Head of caudate nucleus (tissue), 42 donors: ENCODE measurements around the gene CORO2A.
A peak's percentile ranks its signal among the peaks of the same experiment; 100 is the strongest.
"Not testable (repeated sequence)": the region's sequence is repeated elsewhere in the genome, so short reads cannot be mapped to it uniquely, and the experiment has no call there.

Experiments used
- DNase-seq, 42 donors: peaks; one replicate each; pipeline versions ENCODE4 v3.0.0 to v3.0.0-alpha.2; 2020 to 2021; ENCODE audit warnings: mixed read lengths in 7 of 42
- intact Hi-C: fragments of 100-400 bp; cut with DNase I; formaldehyde crosslinking; loops from one replicate; pipeline ENCODE4 v1.15.0; 2022

Gene CORO2A

GRCh38 chr9:98176391-98177259 lies 15.8 kb downstream of the CORO2A start:
- DNase-seq = no peak
- intact Hi-C loops = no loop called here

DNA sequence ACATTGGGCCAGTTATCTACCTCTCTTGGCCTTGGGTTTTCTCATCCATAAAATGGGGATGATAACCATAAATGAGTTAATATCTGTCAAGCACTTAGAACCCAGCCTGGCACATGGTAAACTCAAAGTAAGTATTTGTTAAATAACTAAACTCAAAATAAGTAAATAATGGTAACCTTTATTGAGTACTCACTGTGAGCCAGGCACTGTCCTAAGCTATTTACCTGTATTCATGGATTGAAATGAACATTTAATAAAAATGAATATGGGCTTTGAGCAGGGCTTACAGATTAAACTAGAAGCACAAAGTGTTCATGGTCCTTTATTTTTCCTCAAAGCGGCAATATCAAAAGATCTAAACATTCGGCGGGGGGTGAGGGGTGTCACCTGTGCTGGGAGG lies 16.7 kb downstream of the CORO2A start:
- intact Hi-C loops = no loop called here
- DNase-seq = no peak

- intact Hi-C loops = no loop called here
- no peak for DNase-seq
Observed at GRCh38 chr9:98175028-98175569, 17.3 kb downstream of the CORO2A start.

- DNase-seq, intact Hi-C loops: not testable (repeated sequence)
Observed at GRCh38 chr9:98174502-98174918, 17.9 kb downstream of the CORO2A start.

GRCh38 chr9:98173181-98173580 lies 19.3 kb downstream of the CORO2A start:
- no peak for DNase-seq
- intact Hi-C loops = no loop called here

GRCh38 chr9:98172604-98173003 lies 19.8 kb downstream of the CORO2A start:
- no peak for DNase-seq
- intact Hi-C loops = no loop called here

GRCh38 chr9:98171176-98171925 lies 21.1 kb downstream of the CORO2A start:
- intact Hi-C loops = no loop called here
- no peak for DNase-seq

DNA sequence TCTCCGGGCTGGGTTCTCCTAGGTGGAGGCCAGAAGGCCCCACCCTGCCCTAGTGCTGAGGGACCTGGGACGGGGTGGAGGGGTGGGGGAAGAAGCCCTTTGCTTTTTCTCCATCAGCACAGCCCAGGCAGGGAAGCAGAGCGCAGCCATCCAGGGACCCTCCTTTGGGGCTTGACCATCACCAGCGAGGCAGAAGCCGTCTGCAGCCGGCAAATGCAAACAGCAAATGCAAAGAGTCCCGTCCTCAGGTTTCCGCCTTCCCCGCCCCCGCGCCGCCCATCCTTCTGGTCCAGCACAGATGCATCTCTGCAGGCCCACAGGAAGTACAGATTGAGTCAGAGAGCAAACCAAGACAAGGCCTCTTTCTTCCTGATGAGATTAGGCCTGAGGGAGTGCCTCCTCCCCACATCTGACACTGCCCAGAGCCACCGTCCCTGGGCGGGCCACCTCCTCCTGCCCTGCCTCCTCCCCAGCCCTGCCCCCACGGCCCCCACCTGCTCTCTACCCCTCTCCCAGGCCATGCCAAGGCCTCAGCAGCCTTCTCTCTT lies 23.4 kb downstream of the CORO2A start:
- intact Hi-C loops = no loop called here
- DNase-seq = peak in 5 of 42 donors; percentile 7 to 49 (median 15)

GRCh38 chr9:98168153-98168780 lies 24.2 kb downstream of the CORO2A start:
- intact Hi-C loops = no loop called here
- DNase-seq = no peak

- no peak for DNase-seq
- intact Hi-C loops = no loop called here
Observed at GRCh38 chr9:98164912-98165311, 27.5 kb downstream of the CORO2A start.

GRCh38 chr9:98162613-98163012 lies 29.8 kb downstream of the CORO2A start:
- DNase-seq = no peak
- intact Hi-C loops = no loop called here

DNA sequence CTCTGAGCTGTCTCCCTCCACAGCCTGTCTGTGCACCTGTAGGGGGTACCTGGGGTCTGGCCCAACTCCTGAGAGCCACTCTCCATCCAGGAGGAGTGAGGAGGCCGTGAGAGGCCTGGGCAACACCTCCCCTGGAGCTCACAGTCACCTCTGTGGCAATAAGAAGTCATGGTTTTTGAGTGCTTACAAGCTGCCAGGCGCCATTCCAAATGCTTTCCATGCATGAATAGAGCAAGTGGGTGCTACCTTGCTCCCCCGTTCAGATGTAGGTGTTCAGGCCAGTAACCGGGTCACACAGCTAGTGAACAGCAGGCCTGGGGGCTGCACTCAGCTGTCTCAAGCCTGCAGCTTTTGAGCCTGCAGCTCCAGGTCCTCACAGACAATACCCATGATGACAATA lies 30.6 kb downstream of the CORO2A start:
- no peak for DNase-seq
- intact Hi-C loops = no loop called here

- no peak for DNase-seq
- intact Hi-C loops = no loop called here
Observed at GRCh38 chr9:98159790-98160189, 32.6 kb downstream of the CORO2A start.

DNA sequence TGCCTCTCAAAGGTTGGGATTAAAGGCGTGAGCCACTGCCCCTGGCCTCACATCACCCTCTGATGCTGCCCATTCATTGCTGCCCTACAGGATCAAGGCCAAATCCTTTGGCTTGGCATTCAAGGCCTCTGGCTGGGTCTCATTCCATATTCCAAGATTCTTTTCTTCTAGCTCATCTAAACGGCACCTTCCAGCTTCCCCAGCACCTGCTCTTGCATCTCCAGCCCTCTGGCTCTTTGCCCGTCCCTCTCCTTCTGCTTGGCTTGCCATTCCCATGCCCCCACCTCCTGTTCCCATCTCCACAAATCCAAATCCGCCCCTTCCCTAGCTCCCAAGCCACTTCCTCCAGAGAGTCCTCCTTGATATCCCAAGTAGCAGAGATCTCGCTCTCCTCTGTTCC lies 33.1 kb downstream of the CORO2A start:
- intact Hi-C loops = no loop called here
- DNase-seq = no peak

DNA sequence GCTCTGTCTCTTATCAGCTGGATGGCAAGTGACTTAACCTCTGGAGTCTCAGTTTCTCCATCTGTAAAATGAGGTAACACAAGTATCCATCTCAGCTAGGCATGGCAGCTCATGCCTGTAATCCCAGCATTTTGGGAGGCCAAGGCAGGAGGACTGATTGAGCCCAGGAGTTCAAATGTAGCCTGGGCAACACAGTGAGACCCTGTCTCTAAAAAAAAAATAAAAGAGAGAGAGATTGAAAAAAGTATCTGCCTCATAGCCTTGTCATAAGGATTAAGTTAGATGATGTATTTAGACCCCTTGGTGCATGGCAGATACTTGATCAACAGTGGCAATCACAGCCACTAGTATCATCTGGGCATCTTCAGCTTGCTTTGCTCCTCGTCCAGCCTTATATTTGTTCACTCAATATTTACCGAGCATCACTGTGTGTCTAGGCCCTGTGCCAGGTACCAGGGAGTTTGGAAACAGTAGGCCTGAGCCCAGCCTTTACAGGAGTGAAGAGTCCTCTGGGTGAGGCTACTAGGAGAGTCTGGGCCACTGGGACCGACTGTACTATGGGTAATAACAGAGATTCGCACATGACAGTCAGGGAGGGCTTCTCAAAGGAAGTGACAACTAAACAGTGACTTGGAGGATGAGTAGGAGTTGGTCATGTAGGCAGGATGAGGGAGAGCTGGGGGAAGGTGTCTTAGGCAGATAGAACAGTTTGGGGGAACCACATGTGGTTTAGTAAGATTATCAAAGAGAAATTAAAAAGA lies 34.2 kb downstream of the CORO2A start:
- no peak for DNase-seq
- intact Hi-C loops = no loop called here

- DNase-seq = no peak
- intact Hi-C loops = no loop called here
Observed at GRCh38 chr9:98157372-98157771, 35.1 kb downstream of the CORO2A start.

GRCh38 chr9:98154678-98155077 lies 37.8 kb downstream of the CORO2A start:
- DNase-seq = no peak
- intact Hi-C loops = no loop called here

DNA sequence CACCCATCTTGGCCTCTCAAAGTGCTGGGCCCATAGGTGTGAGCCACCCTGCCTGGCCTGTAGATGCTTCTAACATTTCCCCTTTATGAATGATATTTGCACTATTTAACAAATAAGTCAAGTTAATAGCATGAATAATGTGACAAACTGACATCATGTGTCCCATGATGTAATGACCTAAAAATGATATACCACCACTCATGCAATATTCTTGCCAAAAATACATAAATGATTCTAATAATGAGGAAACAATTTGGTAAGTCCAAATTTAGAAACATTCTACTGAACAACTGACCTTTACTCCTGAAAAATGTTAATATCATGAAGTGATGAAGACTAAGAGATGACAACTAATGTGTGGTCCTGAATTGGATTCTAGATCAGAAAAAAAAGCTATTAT lies 39.9 kb downstream of the CORO2A start:
- intact Hi-C loops = no loop called here
- DNase-seq = no peak

DNA sequence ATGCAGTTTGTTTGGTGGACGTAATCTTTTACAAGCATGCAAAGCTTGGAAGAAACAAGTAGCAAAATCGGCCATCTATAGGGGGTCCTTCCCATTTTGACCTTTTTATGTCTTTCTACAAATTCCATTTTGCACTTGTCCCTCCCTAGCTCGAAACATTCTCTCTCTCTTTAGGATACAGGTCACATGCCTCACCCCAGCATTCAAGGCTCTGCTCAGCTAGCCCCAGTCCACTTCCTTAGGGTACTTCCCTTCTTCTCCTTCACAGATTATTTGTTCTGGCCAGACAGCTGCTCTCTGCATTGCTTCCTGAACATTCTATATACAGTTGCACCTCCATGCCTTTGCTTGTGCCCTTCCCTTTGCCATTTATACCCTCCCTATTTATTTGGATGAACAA lies 41.7 kb downstream of the CORO2A start:
- intact Hi-C loops = no loop called here
- no peak for DNase-seq
